ENCODE data around the gene LRP11.

GRCh38 chr6:149867876-149868640 is 3.9 kb upstream of the LRP11 start:
- TF ChIP-seq GATA2 (IDR thresholded peaks at IDR 0.05; ENCODE audit: low read depth, low read length) = no peak
- no peak for TF ChIP-seq GATA3 (IDR thresholded peaks at IDR 0.05; ENCODE audit: low read depth, low read length)
